COLO668 (cell line): ENCODE results near the gene TRIO.
A peak's percentile ranks its signal among the peaks of the same experiment; 100 is the strongest.
"Not testable (repeated sequence)": the region's sequence is repeated elsewhere in the genome, so short reads cannot be mapped to it uniquely, and the experiment has no call there.

Source experiments
- DNase-seq: peaks from one replicate; lab custom pipeline; 2025; ENCODE audit not compliant: unreplicated experiment; lab: John Stamatoyannopoulos, UW

Gene TRIO

GRCh38 chr5:14374100-14374499 is 231.0 kb downstream of the TRIO start:
- DNase-seq, result no peak

- no peak for DNase-seq
Measured at GRCh38 chr5:14376789-14377188, 233.6 kb downstream of the TRIO start.

- DNase-seq, result no peak
Measured at GRCh38 chr5:14379739-14380497, 236.8 kb downstream of the TRIO start.

GRCh38 chr5:14380712-14381111 is 237.6 kb downstream of the TRIO start:
- no peak for DNase-seq

GRCh38 chr5:14382640-14383039 is 239.5 kb downstream of the TRIO start:
- DNase-seq, result no peak

GRCh38 chr5:14383923-14384322 is 240.8 kb downstream of the TRIO start:
- DNase-seq, result no peak

GRCh38 chr5:14385019-14385418 is 241.9 kb downstream of the TRIO start:
- no peak for DNase-seq

- no peak for DNase-seq
Measured at GRCh38 chr5:14386884-14387624, 243.9 kb downstream of the TRIO start.

GRCh38 chr5:14388741-14389140 is 245.6 kb downstream of the TRIO start:
- no peak for DNase-seq

- not testable (repeated sequence) for DNase-seq
Measured at GRCh38 chr5:14392552-14392951, 249.4 kb downstream of the TRIO start.

- DNase-seq, result no peak
Measured at GRCh38 chr5:14394365-14394764, 251.2 kb downstream of the TRIO start.

GRCh38 chr5:14395411-14395810 is 252.3 kb downstream of the TRIO start:
- DNase-seq, result no peak

GRCh38 chr5:14396066-14396465 is 252.9 kb downstream of the TRIO start:
- no peak for DNase-seq

GRCh38 chr5:14396737-14397136 is 253.6 kb downstream of the TRIO start:
- DNase-seq, result no peak

- no peak for DNase-seq
Measured at GRCh38 chr5:14397717-14398116, 254.6 kb downstream of the TRIO start.

GRCh38 chr5:14399054-14399692 is 256.0 kb downstream of the TRIO start:
- peak; percentile 23 for DNase-seq

GRCh38 chr5:14400085-14400484 is 256.9 kb downstream of the TRIO start:
- no peak for DNase-seq

- no peak for DNase-seq
Measured at GRCh38 chr5:14400611-14401010, 257.5 kb downstream of the TRIO start.

- no peak for DNase-seq
Measured at GRCh38 chr5:14401639-14402038, 258.5 kb downstream of the TRIO start.

GRCh38 chr5:14402424-14402823 is 259.3 kb downstream of the TRIO start:
- no peak for DNase-seq

- DNase-seq, result no peak
Measured at GRCh38 chr5:14404780-14405179, 261.6 kb downstream of the TRIO start.

- no peak for DNase-seq
Measured at GRCh38 chr5:14405267-14405666, 262.1 kb downstream of the TRIO start.
